HepG2 (cell line): ENCODE data around the gene RAC3. TPM values are rescaled to one million over a fixed set of nuclear protein-coding genes. Genes with fewer than 3 reads are reported as not detected.

Experiments used
- AHDC1 ChIP-seq: sonication (generic); formaldehyde crosslinking; IDR thresholded peaks from 2 replicates; pipeline ENCODE4 v1.5.1; 2020; ENCODE audit warnings: mild to moderate bottlenecking, missing genetic modification reagents, borderline replicate concordance
- AKAP8 ChIP-seq: sonication (generic); formaldehyde crosslinking; IDR thresholded peaks from 2 replicates; pipeline ENCODE4 v1.5.1; 2020; ENCODE audit warnings: mild to moderate bottlenecking, missing genetic modification reagents
- ATF3 ChIP-seq: sonication (generic); formaldehyde crosslinking; IDR thresholded peaks from 2 replicates; pipeline ENCODE4 v1.4.0; 2020; ENCODE audit warnings: missing genetic modification reagents
- CCAR2 ChIP-seq: fragments of 200-400 bp; formaldehyde crosslinking; optimal IDR thresholded peaks from 2 replicates; pipeline ENCODE3; 2018; ENCODE audit warnings: low read depth, mild to moderate bottlenecking, low read length, moderate library complexity
- DPF2 ChIP-seq: sonication (generic); formaldehyde crosslinking; IDR thresholded peaks from 2 replicates; pipeline ENCODE4 v1.4.0; 2020; ENCODE audit warnings: mild to moderate bottlenecking, low read depth, missing genetic modification reagents, borderline replicate concordance
- E2F5 ChIP-seq: sonication (generic); formaldehyde crosslinking; conservative IDR thresholded peaks from 2 replicates; pipeline ENCODE4 v1.4.0; 2020; ENCODE audit warnings: missing genetic modification reagents
- HMGXB3 ChIP-seq: sonication (generic); formaldehyde crosslinking; IDR thresholded peaks from 2 replicates; pipeline ENCODE4 v1.4.0; 2020; ENCODE audit warnings: missing genetic modification reagents, borderline replicate concordance
- KLF9 ChIP-seq: IDR thresholded peaks from 2 replicates; pipeline ENCODE4 v1.6.1; 2016; ENCODE audit warnings: low read depth
- MAF1 ChIP-seq: sonication (generic); formaldehyde crosslinking; IDR thresholded peaks from 2 replicates; pipeline ENCODE4 v1.5.0; 2020; ENCODE audit warnings: missing genetic modification reagents, borderline replicate concordance
- NFRKB ChIP-seq: fragments of 450-650 bp; IDR thresholded peaks from 2 replicates; pipeline ENCODE4 v1.6.1; 2017
- RBFOX2 ChIP-seq: fragments of 200-400 bp; formaldehyde crosslinking; IDR thresholded peaks from 2 replicates; pipeline ENCODE4 v1.6.1; 2017; ENCODE audit warnings: low read depth, mild to moderate bottlenecking, low read length
- U2AF1 ChIP-seq: fragments of 200-400 bp; formaldehyde crosslinking; optimal IDR thresholded peaks from 2 replicates; pipeline ENCODE3; 2017; ENCODE audit warnings: mild to moderate bottlenecking, low read depth, low read length
- YEATS2 ChIP-seq: sonication (generic); formaldehyde crosslinking; IDR thresholded peaks from 2 replicates; pipeline ENCODE4 v1.4.0; 2020; ENCODE audit warnings: missing genetic modification reagents, borderline replicate concordance
- ZFP36L2 ChIP-seq: sonication (generic); formaldehyde crosslinking; IDR thresholded peaks from 2 replicates; pipeline ENCODE4 v1.4.0; 2020; ENCODE audit warnings: missing genetic modification reagents
- ZNF121 ChIP-seq: sonication (generic); formaldehyde crosslinking; IDR thresholded peaks from 2 replicates; pipeline ENCODE4 v1.5.0; 2020; ENCODE audit warnings: mild to moderate bottlenecking, missing genetic modification reagents
- ZNF326 ChIP-seq: sonication (generic); formaldehyde crosslinking; IDR thresholded peaks from 2 replicates; pipeline ENCODE4 v1.4.0; 2020; ENCODE audit warnings: missing genetic modification reagents, borderline replicate concordance
- ZNF547 ChIP-seq: sonication (generic); formaldehyde crosslinking; IDR thresholded peaks from 2 replicates; pipeline ENCODE4 v1.5.1; 2020; ENCODE audit warnings: mild to moderate bottlenecking, missing genetic modification reagents
- ZNF781 ChIP-seq: sonication (generic); formaldehyde crosslinking; IDR thresholded peaks from 2 replicates; pipeline ENCODE4 v1.5.1; 2020; ENCODE audit warnings: borderline replicate concordance, mild to moderate bottlenecking, missing genetic modification reagents; ENCODE audit errors: not compliant biosample characterization
- ZSCAN25 ChIP-seq: sonication (generic); formaldehyde crosslinking; IDR thresholded peaks from 2 replicates; pipeline ENCODE4 v1.8.0; 2022; ENCODE audit warnings: mild to moderate bottlenecking, missing genetic modification reagents
- polyA plus RNA-seq, 8 experiments: library from polyadenylated mRNA; depleted of rRNA in 3 of 8; stranded (reverse) in 7 of 8; unstranded in 1 of 8; fragments of >200 nt; fragmentation: Illumina TruSeq in 4 of 8; extraction: Trizol in 4 of 8; gene quantifications; 2 replicates each; pipeline versions ENCODE4 v1.2.1 to v1.2.3, GENCODE V29; 2011 to 2016; ENCODE audit warnings: low read depth in 4 of 8, missing spikeins in 1 of 8, mixed read lengths in 1 of 8; ENCODE audit not compliant: insufficient read depth in 1 of 8
- total RNA-seq, 5 experiments: library from RNA; depleted of rRNA; stranded (reverse); fragments of >200 nt; fragmentation: Illumina TruSeq; extraction: Trizol; gene quantifications; 2 replicates each; pipeline ENCODE4 v1.2.3, GENCODE V29; 2016; ENCODE audit warnings: low read depth in 1 of 5

RAC3 gene
- total and polyA plus RNA-seq, 2 of the 13 experiments (the other 11 are each of a cell fraction or from before 2014, with no cell fraction given) = 10.5 to 21.3 TPM

- peak; percentile 30; the same call in 1 of the 2 replicates for TF ChIP-seq ZNF326 (CRISPR knock-in tag)
- peak; percentile 10 for TF ChIP-seq CCAR2
- TF ChIP-seq ZNF781 (CRISPR knock-in tag) = peak; percentile 86
- 0 out of 2 replicates have a peak, but pooled peaks have one; percentile 43 for TF ChIP-seq MAF1 (CRISPR knock-in tag)
- TF ChIP-seq KLF9 = peak; percentile 72
- TF ChIP-seq U2AF1 = peak; percentile 85
- TF ChIP-seq NFRKB = no peak
- no peak for TF ChIP-seq AHDC1 (CRISPR knock-in tag)
- TF ChIP-seq RBFOX2 = peak; percentile 98
- no peak; the same call in none of the 2 replicates for TF ChIP-seq E2F5 (CRISPR knock-in tag)
- TF ChIP-seq DPF2 (CRISPR knock-in tag) = 0 out of 2 replicates have a peak, but pooled peaks have one; percentile 38
- peak; percentile 81; the same call in 1 of the 2 replicates for TF ChIP-seq YEATS2
- TF ChIP-seq ZNF121 = peak; percentile 100; the same call in 1 of the 2 replicates
- TF ChIP-seq HMGXB3 (CRISPR knock-in tag) = peak; percentile 89
- peak; percentile 96 for TF ChIP-seq ZNF547 (CRISPR knock-in tag)
- TF ChIP-seq ZFP36L2 (CRISPR knock-in tag) = peak; percentile 41
- peak; percentile 50; the same call in 1 of the 2 replicates for TF ChIP-seq ATF3 (CRISPR knock-in tag)
- peak; percentile 61 for TF ChIP-seq ZSCAN25 (CRISPR knock-in tag)
- TF ChIP-seq AKAP8 (CRISPR knock-in tag) = 0 out of 2 replicates have a peak, but pooled peaks have one; percentile 44
Measured at GRCh38 chr17:81991684-81992305, 39.7 kb upstream of the RAC3 start (continued).
